HEK293 (cell line): ENCODE measurements around the gene RUNX1.

ENCODE experiments used
- CTCF ChIA-PET: fragments of 350-600 bp; formaldehyde crosslinking; extraction: SDS; loops from one replicate; lab custom pipeline; 2021; ENCODE audit warnings: antibody characterized with exemption; lab: Yijun Ruan, JAX
- POLR2A ChIA-PET: fragments of 300-600 bp; formaldehyde crosslinking; extraction: SDS; loops from one replicate; lab custom pipeline; 2020; ENCODE audit warnings: antibody characterized with exemption, inconsistent platforms; lab: Yijun Ruan, JAX
- H3K27ac ChIP-seq: fragments of 200-500 bp; sonication (Bioruptor generic); 2 replicates; pipeline ENCODE4 v1.5.1; 2014; ENCODE audit warnings: low read depth, low read length, control low read depth, inconsistent platforms; ENCODE audit errors: extremely low read depth
- H3K36me3 ChIP-seq, 2 experiments: fragments of 200-500 bp in 1 of 2; sonication (Bioruptor generic) in 1 of 2; 1 replicate in 1 of 2; 2 replicates in 1 of 2; pipeline ENCODE4 v1.5.1; 2014 to 2017; ENCODE audit warnings: inconsistent platforms in 2 of 2, low read length in 2 of 2; ENCODE audit not compliant: control insufficient read depth in 2 of 2, insufficient read depth in 1 of 2
- H3K4me1 ChIP-seq: fragments of 200-500 bp; sonication (Bioruptor generic); 2 replicates; pipeline ENCODE4 v1.5.1; 2014; ENCODE audit warnings: mild to moderate bottlenecking, low read length, inconsistent platforms; ENCODE audit not compliant: control insufficient read depth, insufficient read depth
- H3K4me3 ChIP-seq: 2 replicates; pipeline ENCODE4 v1.5.1; 2011; ENCODE audit warnings: low read depth, mild to moderate bottlenecking, control low read depth, low read length, moderate library complexity
- H3K9me3 ChIP-seq: fragments of 200-500 bp; sonication (Bioruptor generic); 2 replicates; pipeline ENCODE4 v1.5.1; 2014; ENCODE audit warnings: low read depth, low read length, inconsistent platforms; ENCODE audit not compliant: control insufficient read depth, insufficient read depth
- HOXA7 ChIP-seq: sonication (generic); formaldehyde crosslinking; IDR thresholded peaks from 2 replicates; pipeline ENCODE4 v1.8.1; 2022; ENCODE audit warnings: missing genetic modification reagents, borderline replicate concordance
- PRDM4 ChIP-seq: fragments of 450-650 bp; formaldehyde crosslinking; IDR thresholded peaks from 2 replicates; pipeline ENCODE4 v1.5.1; 2017; ENCODE audit warnings: missing biosample characterization, missing genetic modification characterization
- SETDB1 ChIP-seq: IDR thresholded peaks from one replicate; pipeline ENCODE4 v1.6.1; 2017; ENCODE audit warnings: mild to moderate bottlenecking, low read length, moderate library complexity, mixed read lengths; ENCODE audit not compliant: insufficient read length
- TRIM28 ChIP-seq: IDR thresholded peaks from 2 replicates; pipeline ENCODE4 v1.6.1; 2011; ENCODE audit warnings: low read length, control low read depth, borderline replicate concordance
- ZBTB1 ChIP-seq: fragments of 450-650 bp; formaldehyde crosslinking; IDR thresholded peaks from 2 replicates; pipeline ENCODE4 v1.5.1; 2016; ENCODE audit warnings: missing biosample characterization, missing genetic modification characterization
- ZBTB10 ChIP-seq: fragments of 450-650 bp; formaldehyde crosslinking; IDR thresholded peaks from 2 replicates; pipeline ENCODE4 v1.5.1; 2016; ENCODE audit warnings: missing biosample characterization, missing genetic modification characterization
- ZBTB44 ChIP-seq: fragments of 450-650 bp; IDR thresholded peaks from 2 replicates; pipeline ENCODE4 v1.5.1; 2018; ENCODE audit warnings: missing biosample characterization, mild to moderate bottlenecking, missing genetic modification characterization
- ZNF19 ChIP-seq: fragments of 450-650 bp; formaldehyde crosslinking; IDR thresholded peaks from 2 replicates; pipeline ENCODE4; 2016; ENCODE audit warnings: missing biosample characterization, missing genetic modification characterization, low read depth
- ZNF266 ChIP-seq: fragments of 450-650 bp; formaldehyde crosslinking; IDR thresholded peaks from 2 replicates; pipeline ENCODE4 v1.5.1; 2016; ENCODE audit warnings: missing biosample characterization, missing genetic modification characterization, low read depth
- ZNF311 ChIP-seq: fragments of 450-650 bp; formaldehyde crosslinking; IDR thresholded peaks from 2 replicates; pipeline ENCODE4 v1.5.1; 2017; ENCODE audit warnings: missing biosample characterization, missing genetic modification characterization, borderline replicate concordance
- ZNF350 ChIP-seq: fragments of 450-650 bp; formaldehyde crosslinking; IDR thresholded peaks from 2 replicates; pipeline ENCODE4 v1.5.0; 2017; ENCODE audit warnings: missing biosample characterization, mild to moderate bottlenecking, missing genetic modification characterization
- ZNF394 ChIP-seq: fragments of 450-650 bp; formaldehyde crosslinking; IDR thresholded peaks from 2 replicates; pipeline ENCODE4 v1.5.1; 2016; ENCODE audit warnings: missing biosample characterization, missing genetic modification characterization, mild to moderate bottlenecking, moderate library complexity, borderline replicate concordance
- ZNF513 ChIP-seq: fragments of 450-650 bp; IDR thresholded peaks from 2 replicates; pipeline ENCODE4 v1.5.1; 2018; ENCODE audit warnings: missing biosample characterization, missing genetic modification characterization
- ZNF555 ChIP-seq: fragments of 450-650 bp; formaldehyde crosslinking; conservative IDR thresholded peaks from 2 replicates; pipeline ENCODE4 v1.5.1; 2017; ENCODE audit warnings: missing biosample characterization, mild to moderate bottlenecking, missing genetic modification characterization, inconsistent platforms
- ZNF560 ChIP-seq: fragments of 450-650 bp; formaldehyde crosslinking; IDR thresholded peaks from 2 replicates; pipeline ENCODE4 v1.5.1; 2017; ENCODE audit warnings: missing biosample characterization, missing genetic modification characterization, borderline replicate concordance
- ZNF639 ChIP-seq: fragments of 450-650 bp; formaldehyde crosslinking; IDR thresholded peaks from 2 replicates; pipeline ENCODE4 v1.5.1; 2016; ENCODE audit warnings: missing biosample characterization, missing genetic modification characterization
- ZNF677 ChIP-seq: fragments of 450-650 bp; IDR thresholded peaks from 2 replicates; pipeline ENCODE4 v1.5.0; 2018; ENCODE audit warnings: missing biosample characterization, mild to moderate bottlenecking, missing genetic modification characterization, moderate library complexity
- ZNF707 ChIP-seq: fragments of 450-650 bp; formaldehyde crosslinking; IDR thresholded peaks from 2 replicates; pipeline ENCODE4 v1.5.1; 2016; ENCODE audit warnings: missing biosample characterization, missing genetic modification characterization
- ZSCAN16 ChIP-seq: fragments of 450-650 bp; formaldehyde crosslinking; IDR thresholded peaks from 2 replicates; pipeline ENCODE4 v1.5.1; 2016; ENCODE audit warnings: missing biosample characterization, missing genetic modification characterization
- ZSCAN5A ChIP-seq: fragments of 450-650 bp; formaldehyde crosslinking; IDR thresholded peaks from 2 replicates; pipeline ENCODE4 v1.5.1; 2016; ENCODE audit warnings: missing biosample characterization, missing genetic modification characterization

The RUNX1 gene

GRCh38 chr21:35028451-35028978 is 20.6 kb downstream of the RUNX1 start:
- Histone ChIP-seq H3K9me3 (no peaks in the 10 kb centered on the region), H3K36me3 (no peaks in the 10 kb centered on the region), H3K27ac (no peak overlapping the region), H3K4me3 (no peak overlapping the region), H3K4me1 (no peaks in the 10 kb centered on the region)
- TF ChIP-seq TRIM28 (no peak), ZBTB10 (tag by site-specific recombination) (no peak), SETDB1 (no peak), ZNF311 (tag by site-specific recombination) (no peak), ZNF394 (no peak), ZNF677 (tag by site-specific recombination) (no peak), ZNF266 (tag by site-specific recombination) (no peak), ZNF707 (tag by site-specific recombination) (no peak), ZNF350 (tag by site-specific recombination) (no peak), ZSCAN16 (tag by site-specific recombination) (no peak), ZSCAN5A (no peak), ZNF560 (tag by site-specific recombination) (no peak), ZNF19 (no peak), ZBTB44 (tag by site-specific recombination) (no peak), ZNF513 (tag by site-specific recombination) (no peak), ZBTB1 (tag by site-specific recombination) (no peak), ZNF555 (tag by site-specific recombination) (no peak), ZNF639 (tag by site-specific recombination) (no peak), PRDM4 (tag by site-specific recombination) (no peak), HOXA7 (CRISPR knock-in tag) (no peak)
- POLR2A ChIA-PET: no interaction called here
- CTCF ChIA-PET: interaction anchor here (0.6 to 1.1 kb wide), 3 partner anchors 10 to 349 kb away, joined by 3 to 4 read pairs (median 3); no protein-coding TSS in a partner anchor
